H1 (cell line): ENCODE data around the gene NECAB3.

Source experiments
- CTCF ChIP-seq, 3 experiments: IDR thresholded peaks; 1 replicate in 2 of 3; 2 replicates in 1 of 3; pipeline versions ENCODE4 v1.5.1 to v1.6.1; 2011; ENCODE audit warnings: low read length in 3 of 3, mild to moderate bottlenecking in 3 of 3, inconsistent platforms in 2 of 3, low read depth in 1 of 3, moderate library complexity in 1 of 3; ENCODE audit not compliant: insufficient read depth in 1 of 3; ENCODE audit errors: control extremely low read depth in 1 of 3
- EZH2 ChIP-seq: fragments of 200-600 bp; sonication (generic); IDR thresholded peaks from 2 replicates; pipeline ENCODE4 v1.7.1; 2012; ENCODE audit warnings: low read depth, mild to moderate bottlenecking, moderate library complexity, low read length, inconsistent platforms; ENCODE audit not compliant: severe bottlenecking
- FOSL1 ChIP-seq: IDR thresholded peaks from 2 replicates; pipeline ENCODE4 v1.6.1; 2011; ENCODE audit warnings: mild to moderate bottlenecking, low read depth, low read length, moderate library complexity; ENCODE audit not compliant: insufficient read depth
- JUND ChIP-seq: IDR thresholded peaks from 2 replicates; pipeline ENCODE4 v1.6.1; 2011; ENCODE audit warnings: mild to moderate bottlenecking, improper control_type of control experiment, low read length
- KDM1A ChIP-seq: fragments of 200-600, 300-600 bp; sonication (generic); IDR thresholded peaks from 2 replicates; pipeline ENCODE4 v1.7.1; 2016; ENCODE audit warnings: mild to moderate bottlenecking, low read length, borderline replicate concordance
- KDM5A ChIP-seq: fragments of 200-600 bp; IDR thresholded peaks from 2 replicates; pipeline ENCODE4 v1.7.1; 2012; ENCODE audit warnings: mild to moderate bottlenecking, low read length, inconsistent platforms, mixed read lengths
- MAFK ChIP-seq: IDR thresholded peaks from 2 replicates; pipeline ENCODE4 v1.6.1; 2012; ENCODE audit warnings: low read depth, mild to moderate bottlenecking, improper control_type of control experiment, low read length
- POLR2A ChIP-seq, 2 experiments: IDR thresholded peaks; 1 replicate in 1 of 2; 2 replicates in 1 of 2; pipeline ENCODE4 v1.6.1; 2011; ENCODE audit warnings: low read depth in 2 of 2, low read length in 2 of 2, mild to moderate bottlenecking in 2 of 2; ENCODE audit errors: control extremely low read depth in 1 of 2
- POLR2AphosphoS5 ChIP-seq: IDR thresholded peaks from 2 replicates; pipeline ENCODE4 v1.6.1; 2011; ENCODE audit warnings: low read depth, low read length
- RNF2 ChIP-seq: fragments of 200-900, 300-1000 bp; sonication (generic); IDR thresholded peaks from 2 replicates; pipeline ENCODE4 v1.7.1; 2016; ENCODE audit warnings: borderline replicate concordance, low read depth, mild to moderate bottlenecking, antibody characterized with exemption, low read length; ENCODE audit not compliant: poor library complexity, severe bottlenecking; ENCODE audit errors: missing control alignments
- SIN3A ChIP-seq, 2 experiments: IDR thresholded peaks in 1 of 2; conservative IDR thresholded peaks in 1 of 2; 2 replicates each; pipeline ENCODE4 v1.6.1; 2011 to 2012; ENCODE audit warnings: low read length in 2 of 2, improper control_type of control experiment in 1 of 2, low read depth in 1 of 2, mild to moderate bottlenecking in 1 of 2
- SP1 ChIP-seq: IDR thresholded peaks from 2 replicates; pipeline ENCODE4 v1.6.1; 2011; ENCODE audit warnings: low read depth, low read length
- TAF7 ChIP-seq: optimal IDR thresholded peaks from 2 replicates; pipeline ENCODE3; 2011; ENCODE audit warnings: low read depth, mild to moderate bottlenecking, inconsistent platforms, low read length, moderate library complexity, borderline replicate concordance
- TF ChIP-seq, protein P1 (sequence below): IDR thresholded peaks from 2 replicates; pipeline ENCODE4 v1.6.1; 2011; ENCODE audit warnings: low read depth, mild to moderate bottlenecking, low read length; ENCODE audit not compliant: insufficient read depth

GRCh38 chr20:33685328-33686099 is 11.3 kb upstream of the NECAB3 start:
- TF ChIP-seq POLR2A (IDR thresholded peaks at IDR 0.05; ENCODE audit: control extremely low read depth in 1 of 2, low read depth in 2 of 2, low read length in 2 of 2): no peak; a peak in 1 of 3 replicates
- TF ChIP-seq POLR2AphosphoS5: peak; percentile 47; the same call in 1 of the 2 replicates
- no peak for TF ChIP-seq CTCF (IDR thresholded peaks at IDR 0.05; ENCODE audit: control extremely low read depth in 1 of 3, insufficient read depth in 1 of 3, low read depth in 1 of 3, low read length in 3 of 3)
- TF ChIP-seq JUND: no peak; the same call in 1 of the 2 replicates
- no peak for TF ChIP-seq KDM5A
- TF ChIP-seq SIN3A (conservative IDR thresholded peaks at IDR 0.05 in 1 of 2, IDR thresholded peaks at IDR 0.05 in 1 of 2; ENCODE audit: low read depth in 1 of 2, low read length in 2 of 2): 0 out of 4 replicates have a peak, but pooled peaks have one; percentile 9 to 25
- peak; percentile 80; the same call in 1 of the 2 replicates for TF ChIP-seq KDM1A
- TF ChIP-seq FOSL1: no peak
- no peak for TF ChIP-seq MAFK
- TF ChIP-seq RNF2: no peak
- no peak for TF ChIP-seq EZH2
- TF ChIP-seq SP1: no peak
- no peak for TF ChIP-seq TAF7
- TF ChIP-seq, protein P1, sequence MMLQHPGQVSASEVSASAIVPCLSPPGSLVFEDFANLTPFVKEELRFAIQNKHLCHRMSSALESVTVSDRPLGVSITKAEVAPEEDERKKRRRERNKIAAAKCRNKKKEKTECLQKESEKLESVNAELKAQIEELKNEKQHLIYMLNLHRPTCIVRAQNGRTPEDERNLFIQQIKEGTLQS: no peak
